Stimulated activated CD8-positive, alpha-beta memory T cell treated with anti-CD3 and anti-CD28 coated beads, Interleukin-12 subunit alpha, Interleukin-12 subunit beta, amount 100 ng/mL, for 4 hours (primary cell): ENCODE measurements around the gene TOP3B.

Experiments used
- DNase-seq: peaks from one replicate; pipeline ENCODE4 v3.0.0-alpha.2; 2020; ENCODE audit warnings: low read depth

TOP3B gene

DNA sequence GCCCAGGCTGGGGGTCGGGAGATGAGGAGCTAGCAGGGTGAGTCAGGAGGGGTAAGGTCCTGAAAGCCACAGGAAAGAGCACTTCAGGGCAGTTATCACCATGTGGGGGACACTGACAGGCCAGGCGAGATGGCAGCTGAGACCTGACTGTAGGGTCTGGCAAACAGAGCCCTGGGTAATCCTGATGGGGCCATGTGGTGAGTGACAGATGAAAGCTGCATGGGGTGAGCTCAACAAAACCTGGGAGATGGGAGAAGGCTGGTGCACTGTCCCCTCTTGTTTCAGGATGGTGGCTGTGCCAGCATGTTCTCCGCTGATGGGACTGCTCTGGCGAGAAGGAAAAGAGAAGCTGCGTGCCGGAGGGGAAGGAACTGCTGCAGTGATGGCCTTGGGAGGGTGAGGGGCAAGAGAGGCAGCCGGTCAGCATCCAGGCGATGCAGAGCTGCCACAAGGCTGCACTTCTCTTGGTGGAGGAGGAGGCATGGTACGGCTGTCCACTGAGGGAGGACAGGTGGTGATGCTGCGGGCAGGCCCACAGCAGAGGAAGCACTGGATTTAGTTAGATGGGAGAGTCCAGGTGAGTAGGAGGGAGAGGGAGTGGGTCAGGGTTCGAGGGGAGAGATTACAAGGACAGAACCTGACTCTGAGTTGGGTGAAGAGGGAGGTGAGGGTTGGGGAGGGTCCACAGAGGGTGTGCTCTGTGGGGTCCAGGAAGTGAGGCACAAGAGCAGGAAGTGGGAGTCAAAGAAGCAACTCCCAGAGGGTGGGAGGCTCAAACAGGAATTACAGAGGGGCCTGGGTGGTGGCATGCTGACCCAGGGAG is 3.8 kb downstream of the TOP3B start:
- DNase-seq, result no peak

DNA sequence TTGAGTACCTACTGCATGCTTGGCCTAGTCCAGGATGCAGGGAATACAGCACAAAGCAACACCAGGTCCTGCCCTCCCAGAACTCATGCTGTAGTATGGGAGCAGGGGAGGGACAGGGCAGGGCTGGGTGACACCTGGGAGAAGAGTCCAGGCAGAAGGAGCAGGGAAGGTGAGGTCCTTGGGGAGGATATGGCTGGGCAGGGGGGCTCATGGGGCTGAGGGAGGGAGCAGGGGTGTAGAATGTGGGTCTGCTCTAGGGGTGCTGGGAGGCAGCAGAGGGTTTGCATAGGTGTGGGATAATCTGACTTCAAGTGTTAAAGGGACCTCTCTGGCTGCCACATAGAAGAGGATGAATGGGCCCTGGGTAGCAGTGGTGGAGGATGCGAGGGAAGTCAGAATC is 4.8 kb downstream of the TOP3B start:
- DNase-seq, result no peak

DNA sequence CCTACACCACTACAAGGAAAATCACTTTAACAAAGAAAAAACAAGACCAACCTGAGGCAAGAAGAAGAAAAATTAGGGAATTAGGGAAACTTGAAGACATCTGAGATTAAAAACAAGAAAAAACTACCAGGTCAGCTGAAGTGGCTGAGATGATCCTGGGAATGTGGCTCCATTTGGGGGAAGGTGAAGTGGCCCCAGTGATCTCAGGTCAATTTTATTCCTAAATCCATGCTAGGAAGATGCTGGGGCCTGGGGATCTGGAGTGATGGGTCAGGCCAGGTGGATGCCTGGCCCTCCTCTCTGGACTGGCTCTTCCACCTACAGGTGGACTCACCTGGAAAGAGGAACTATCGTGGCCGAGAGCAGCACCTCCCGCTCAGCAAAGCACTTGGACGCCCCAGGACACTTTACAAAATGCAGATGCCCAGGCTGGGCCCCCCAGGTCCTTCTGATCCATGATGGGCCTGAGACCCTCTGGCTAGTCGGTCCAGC is 6.7 kb downstream of the TOP3B start:
- no peak for DNase-seq

DNA sequence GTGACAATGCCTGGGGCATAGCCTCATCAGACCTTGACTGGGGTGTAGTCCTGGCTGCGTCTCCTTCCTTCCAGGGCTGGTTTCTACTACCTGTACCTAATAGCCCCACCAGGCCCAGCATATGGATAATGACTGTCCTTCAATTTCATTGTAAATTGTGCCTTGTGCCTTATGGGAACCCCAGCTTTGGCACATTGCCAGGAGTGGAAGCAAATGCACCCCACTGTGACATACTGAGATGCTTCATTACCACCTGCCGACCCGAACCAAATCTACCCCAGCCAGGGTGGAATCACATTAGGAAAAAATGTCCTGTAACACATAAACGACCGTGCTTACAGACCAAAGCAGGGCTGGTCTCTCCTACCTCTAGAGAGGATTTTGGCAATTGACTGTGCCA is 7.3 kb downstream of the TOP3B start:
- DNase-seq, result no peak

DNA sequence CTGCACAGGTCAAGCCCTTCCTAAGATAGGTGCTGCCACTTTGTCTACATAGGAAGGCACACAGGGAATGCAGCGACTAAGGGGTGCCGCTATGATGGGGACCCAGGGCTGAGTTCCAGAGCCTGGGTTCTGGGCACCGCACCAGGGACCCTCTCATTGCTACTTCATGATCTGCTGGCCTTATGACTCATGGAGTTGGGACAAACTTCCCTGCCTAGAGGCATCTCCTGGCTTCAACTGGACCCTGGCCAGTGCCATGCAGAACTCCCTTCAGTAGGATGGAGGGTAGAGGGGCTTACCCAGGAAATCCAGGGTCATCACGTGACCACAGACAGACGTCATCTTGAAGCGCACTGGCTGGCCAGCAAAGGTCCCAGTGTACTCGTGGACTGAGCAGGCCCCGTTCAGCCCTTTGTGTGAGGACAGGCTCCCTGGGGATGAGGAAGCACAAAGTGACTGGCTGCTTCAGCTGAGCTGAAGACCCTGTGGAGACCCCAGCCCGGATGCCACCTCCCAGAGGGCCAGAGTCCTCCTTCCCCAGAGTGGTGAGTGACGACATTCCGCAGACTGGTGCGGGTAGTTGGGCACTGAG is 8.4 kb downstream of the TOP3B start:
- no peak for DNase-seq

DNA sequence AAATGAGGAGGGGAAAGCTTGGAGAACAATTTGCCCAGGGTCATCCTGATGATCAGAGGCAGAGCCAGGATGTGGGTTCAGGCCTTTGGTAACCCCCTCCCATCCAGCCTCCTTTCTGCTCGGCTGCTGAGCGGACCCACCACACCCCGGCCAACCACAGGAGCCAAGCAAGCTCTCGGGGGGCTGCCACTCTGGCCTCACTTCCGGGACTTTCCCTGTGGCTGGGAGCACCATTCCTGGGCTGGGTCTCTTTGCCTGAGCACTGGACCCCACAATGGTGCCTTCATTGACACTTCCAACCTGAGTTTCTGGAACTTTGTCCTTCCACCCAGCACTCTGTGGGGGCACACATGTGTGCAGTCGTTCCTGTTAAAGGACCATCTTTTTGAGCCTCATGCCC is 9.8 kb downstream of the TOP3B start:
- DNase-seq, result no peak

DNA sequence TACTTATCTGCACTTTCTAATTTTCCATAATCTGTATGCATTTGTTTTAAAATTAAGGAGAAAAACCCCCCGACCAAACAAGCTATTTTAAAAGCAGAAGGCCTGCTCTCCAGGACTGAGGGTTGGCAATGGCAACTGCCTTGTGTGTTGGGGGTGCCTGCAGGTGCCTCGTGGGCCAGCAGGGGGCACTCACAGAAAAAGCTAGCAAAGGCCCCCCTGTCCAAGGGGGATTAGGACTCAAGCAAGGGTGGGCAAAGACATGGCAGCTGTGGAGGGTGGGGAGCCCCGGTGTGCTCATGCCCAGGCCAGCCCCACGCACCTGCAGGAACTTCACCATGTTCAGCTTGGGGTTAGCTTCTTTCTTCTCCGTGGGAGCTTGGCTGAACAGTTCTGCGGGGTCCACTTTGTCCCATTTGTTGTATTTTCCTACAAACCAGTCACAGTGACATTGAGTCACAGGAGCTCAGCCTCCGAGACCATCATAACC is 10.3 kb downstream of the TOP3B start:
- no peak for DNase-seq

DNA sequence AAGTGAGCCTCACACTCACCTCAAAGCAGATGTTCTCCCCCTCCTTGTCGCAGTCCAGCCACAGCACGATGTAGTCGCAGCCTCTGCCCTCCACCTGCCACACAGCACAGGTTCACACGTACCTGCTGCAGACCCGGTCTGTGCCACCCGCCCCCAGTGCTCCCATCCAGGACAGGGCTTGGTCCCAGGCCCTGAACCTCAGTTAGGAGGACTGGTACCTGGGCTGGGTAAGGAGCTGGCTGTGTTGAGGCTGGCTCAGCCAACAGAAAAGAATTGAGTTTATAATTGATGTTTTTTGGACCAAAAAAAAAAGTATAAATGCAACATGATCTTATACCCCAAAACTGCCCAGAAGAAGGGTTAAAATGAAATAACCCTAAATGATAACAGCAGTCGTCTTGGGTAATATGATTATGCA is 10.7 kb downstream of the TOP3B start:
- DNase-seq, result no peak

DNA sequence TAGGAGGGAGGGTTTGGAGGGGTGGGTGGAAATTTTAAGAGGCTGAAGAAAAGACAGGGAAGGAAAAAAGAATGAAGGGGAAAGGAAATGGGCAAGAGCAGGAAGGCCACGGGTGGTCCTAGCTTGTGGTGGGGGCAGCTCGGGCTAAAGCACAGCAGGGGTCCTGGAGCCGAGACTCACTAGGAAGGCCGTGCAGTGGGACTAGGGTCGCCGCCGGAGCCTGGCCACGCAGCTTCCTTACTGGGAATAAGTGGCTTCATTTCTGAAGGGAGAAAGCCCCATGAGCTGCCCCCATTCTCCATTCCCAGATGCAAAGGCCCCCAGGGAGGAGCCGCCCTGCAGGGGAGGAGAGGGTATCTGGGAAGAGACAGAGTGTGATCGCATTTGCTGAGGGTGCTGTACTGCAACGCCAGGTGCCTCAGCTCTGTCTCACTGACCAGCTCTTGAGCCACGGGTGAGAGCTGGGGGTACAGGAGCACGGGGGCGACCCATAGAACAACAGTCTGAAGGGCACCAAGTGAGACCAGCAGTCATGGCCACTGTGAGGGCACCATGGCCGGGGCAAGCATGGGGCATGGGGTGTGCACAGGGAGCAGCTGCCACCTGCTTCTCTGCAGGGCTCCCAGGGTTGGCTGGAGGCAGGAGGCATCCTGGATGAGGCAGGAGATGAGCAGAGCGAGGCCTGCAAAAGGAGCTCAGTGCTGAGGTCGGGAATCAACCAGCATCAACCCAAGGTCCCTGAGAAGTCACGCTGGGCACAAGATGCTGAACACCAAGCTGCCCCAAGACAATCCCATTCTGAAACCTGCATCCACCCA is 11.6 kb downstream of the TOP3B start:
- no peak for DNase-seq

DNA sequence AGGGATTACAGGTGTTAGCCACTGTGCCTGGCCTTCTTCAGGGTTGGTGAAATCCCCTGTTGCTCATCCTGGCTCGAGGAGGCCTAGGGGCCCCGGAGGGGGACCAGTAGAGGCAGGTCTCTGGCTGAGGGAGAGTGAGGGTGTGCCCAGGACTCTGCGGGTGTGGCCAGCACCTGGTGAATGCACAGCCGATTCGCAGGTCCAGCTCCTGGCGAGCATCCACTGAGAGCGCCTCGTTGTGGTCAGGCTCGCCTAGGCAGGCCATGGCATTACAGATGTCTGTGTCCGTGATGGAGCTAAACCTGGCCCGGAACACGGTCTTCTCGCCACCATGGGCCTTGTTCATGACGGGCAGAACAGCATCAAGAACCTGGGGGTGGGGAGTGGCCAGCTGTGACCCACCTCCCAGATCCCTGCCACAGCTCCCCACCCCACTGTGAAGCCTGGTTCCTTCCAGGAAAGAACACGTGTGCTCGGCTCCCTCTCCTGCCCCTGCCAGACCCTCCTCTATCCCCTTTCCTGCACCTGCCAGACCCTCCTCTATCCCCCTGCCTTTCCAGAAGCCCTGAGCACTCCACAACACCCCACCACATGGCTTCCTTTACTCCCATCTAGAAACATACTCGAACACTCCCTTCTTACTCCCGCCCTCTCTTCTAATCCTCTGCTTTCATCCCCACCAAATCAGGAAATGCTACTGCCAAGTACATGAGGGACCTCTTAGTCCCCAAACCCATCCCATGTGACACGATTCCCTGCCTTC is 12.4 kb downstream of the TOP3B start:
- no peak for DNase-seq

DNA sequence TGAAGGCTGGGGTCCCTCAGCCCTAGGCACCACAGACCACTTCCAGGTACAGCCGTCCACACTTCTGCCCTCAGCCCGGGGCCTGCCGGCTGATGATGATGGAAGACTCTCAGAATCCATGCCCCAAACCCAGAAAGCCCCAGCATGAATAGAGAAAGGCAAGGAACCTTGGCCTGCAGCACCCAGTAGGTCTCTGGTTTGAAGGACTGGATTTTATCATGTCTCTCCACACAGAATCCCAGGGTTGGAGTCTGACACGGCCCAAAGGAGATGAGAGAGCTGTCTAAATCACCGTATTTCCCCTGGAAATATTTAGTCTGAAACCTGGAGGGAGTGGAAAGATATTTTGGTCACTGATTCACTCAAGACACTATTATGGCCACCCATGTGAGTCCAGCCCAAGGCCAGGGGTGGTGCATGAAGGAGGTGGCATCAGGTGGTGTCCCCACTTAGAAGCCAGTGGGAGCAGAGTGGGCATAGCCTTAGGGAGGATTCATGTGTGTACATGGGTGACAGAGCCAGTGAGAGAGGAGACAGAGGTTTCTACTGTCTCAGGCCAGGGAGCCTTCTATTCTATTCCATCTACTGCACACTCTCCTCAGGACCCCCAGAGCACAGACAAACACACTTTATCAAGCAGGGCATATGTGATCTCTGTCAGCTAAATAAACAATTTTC is 14.0 kb downstream of the TOP3B start:
- DNase-seq, result no peak

DNA sequence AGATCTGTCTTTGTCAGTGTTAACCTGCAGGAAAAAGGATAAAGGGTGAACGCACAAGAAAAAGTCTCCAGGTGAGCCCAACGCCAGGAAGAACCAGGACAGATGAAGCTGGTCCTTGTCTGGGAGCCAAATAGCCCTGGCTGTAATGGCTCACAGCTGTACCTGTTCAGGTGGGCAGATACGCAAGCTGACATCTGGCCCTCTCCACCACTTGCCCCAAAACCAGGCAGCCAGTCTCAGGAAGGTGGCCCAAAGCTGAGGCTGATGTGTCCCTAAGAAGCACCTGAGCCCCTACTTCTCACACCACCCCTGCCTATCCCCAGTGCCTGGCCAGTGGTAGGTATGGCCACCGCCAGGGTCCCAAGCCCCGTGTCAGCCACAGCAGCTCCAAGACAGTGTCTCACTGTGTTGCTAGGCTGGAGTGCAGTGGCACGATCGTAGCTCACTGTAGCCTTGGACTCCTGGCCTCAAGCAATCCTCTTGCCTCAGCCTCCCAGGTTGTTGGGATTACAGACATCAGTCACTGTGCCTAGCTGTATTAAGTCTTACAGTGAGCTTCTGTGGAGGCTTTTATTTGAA is 14.8 kb downstream of the TOP3B start:
- DNase-seq, result no peak

DNA sequence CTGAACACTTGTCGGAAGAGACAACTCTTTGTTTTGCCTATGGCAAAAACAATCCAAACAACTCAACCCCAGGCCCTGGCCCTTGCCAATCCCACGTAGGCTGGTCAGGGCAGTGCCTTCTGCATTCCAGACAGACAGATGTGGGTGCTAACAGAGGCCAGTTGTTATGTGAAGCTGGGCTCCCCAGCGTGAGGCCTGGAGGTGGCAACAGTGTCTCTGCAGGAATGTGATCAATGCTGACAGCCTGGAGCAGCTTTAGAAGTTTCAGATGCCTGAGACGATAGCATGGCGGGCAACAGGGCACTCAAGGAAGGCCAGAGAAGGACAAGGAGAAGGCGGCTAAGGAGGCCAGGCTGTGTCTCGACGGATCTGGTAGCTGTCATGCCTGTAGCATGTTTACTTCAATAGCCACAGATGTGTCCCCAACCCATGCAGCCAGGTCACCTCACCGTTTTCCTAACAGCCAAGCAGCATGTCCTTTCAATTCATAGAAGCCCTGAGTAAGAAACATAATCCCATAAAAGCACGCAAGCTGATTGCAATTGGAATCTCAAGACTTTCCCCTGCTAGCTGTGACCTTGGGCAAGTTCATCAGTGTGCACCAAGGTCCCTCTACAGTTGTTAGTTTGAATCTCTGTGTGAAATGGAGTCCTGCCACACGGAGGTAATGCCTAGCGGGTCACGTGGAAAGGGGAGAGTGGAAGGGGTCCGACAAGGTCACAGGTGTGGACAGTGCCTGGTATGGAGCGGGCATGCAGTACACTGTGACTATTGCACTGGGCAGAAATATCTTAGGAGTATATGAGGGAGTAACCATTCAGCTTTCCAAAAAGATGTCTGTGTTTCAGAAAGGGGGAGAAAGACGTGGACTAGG is 15.7 kb downstream of the TOP3B start:
- DNase-seq, result no peak

DNA sequence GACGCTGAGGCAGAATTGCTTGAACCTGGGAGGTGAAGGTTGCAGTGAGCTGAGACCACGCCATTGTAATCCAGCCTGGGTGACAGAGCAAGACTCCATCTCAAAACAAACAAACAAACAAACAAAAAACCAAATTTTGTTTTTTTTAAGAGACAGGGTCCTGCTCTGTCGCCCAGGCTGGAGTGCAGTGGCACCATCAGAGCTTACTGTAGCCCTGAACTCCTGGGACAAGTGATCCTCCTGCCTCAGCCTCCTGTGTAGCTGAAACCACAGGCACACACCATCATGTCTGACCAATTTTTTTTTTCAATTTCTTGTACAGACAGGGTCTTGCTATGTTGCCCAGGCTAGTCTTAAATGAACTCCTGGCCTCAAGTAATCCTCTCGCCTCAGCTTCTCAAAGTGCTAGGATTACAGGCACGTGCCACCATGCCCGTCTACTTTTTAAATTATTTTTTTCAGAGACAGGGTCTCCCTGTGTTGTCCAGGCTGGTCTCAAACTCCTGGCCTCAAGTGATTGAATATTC is 16.8 kb downstream of the TOP3B start:
- DNase-seq, result no peak

DNA sequence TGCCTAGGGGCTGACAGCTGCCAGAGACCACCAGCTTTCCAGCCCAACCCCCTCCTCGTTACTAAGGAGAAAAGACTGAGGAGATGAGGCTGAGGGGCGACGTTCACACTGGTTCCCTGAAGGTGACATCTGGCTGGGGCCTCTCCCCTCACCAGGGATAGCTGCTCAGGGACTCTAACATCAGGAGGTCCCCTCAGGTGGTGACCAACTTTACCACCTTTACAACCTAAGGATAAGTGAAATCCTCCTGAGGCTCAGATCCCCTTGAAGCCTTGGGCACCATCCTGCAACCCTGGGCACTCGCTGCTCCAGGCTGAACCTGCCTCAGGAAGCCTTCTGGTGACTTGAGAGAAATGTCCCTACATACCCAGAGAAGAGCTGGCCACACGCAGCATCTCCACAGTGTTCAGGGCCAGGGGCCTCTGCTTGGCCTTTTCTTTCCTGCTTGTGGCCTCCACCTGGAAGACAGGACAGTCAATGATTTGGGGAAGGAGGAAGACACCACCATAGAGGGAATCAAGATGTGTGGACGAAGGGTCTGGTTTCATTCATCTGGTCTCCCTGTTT is 17.6 kb downstream of the TOP3B start:
- no peak for DNase-seq

DNA sequence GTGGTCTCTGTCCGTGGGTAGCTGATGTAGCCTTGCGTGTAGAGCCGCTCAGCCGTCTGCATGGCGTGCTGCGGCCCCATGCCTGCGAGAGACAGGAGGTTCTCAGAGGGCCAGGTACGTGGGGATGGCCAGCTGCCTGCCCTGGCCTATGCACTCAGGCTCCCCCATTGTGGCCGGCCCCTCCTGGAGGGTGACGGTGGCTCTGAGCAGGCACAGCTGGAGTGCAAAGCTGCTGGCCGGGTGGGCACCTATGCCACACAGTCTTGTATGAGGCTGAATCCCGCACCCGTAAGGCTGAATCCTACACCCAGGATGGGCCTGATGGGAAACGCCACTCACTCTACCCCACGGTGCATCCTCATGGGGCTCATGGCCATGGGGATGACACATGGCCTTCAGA is 18.4 kb downstream of the TOP3B start:
- DNase-seq, result no peak

DNA sequence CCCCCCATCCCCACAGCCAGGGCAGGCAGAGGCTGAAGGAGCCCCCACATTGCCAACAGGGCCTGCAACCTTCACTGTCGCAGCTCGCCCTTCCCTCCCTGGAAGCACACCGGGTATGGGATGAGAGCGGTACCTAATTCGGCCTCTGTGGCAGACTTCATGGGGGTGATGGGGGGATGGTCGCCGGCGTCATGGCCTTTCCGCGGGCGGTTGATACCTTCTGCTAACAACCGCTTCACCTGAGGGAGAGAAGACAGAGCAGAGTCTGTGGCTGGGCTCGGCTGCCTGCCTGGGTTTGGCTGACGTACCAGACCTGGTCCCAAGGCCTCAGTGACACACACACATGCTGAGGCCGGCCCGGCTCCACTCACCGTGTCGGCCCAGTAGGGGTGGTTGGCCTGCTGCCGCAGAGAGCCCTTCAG is 18.8 kb downstream of the TOP3B start:
- no peak for DNase-seq

DNA sequence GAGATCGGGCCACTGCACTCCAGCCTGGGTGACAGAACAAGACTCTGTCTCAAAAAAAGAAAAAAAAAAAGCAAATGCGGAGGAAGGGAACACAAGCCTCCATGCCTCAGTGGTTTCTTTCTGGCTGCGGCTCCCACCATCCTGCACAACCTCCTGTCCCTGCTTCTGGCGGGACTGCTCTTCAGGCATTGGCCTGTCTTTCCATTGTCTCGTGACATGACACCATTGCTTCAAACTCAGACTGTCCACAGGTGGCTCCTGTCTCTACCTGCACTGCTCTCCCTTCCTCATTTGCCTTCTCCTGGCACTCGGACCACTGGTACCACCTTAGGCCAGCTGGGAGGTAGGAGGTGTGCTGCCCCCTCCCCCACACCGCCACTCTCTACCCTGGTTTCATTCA is 19.3 kb downstream of the TOP3B start:
- no peak for DNase-seq

DNA sequence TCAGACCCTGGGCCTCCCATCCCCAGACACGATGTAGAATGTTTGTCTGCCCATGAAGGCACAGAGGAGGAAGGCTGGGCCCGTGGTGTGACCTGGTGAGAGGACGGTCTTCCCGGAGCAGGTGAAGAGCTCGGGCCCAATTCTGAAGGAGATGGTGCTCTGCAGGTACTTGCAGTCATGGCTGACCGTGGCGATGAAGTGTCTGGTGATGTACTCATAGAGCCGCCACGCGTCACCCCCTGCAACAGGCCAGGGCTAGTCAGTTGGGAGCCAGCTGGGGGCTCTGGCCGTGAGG is 20.0 kb downstream of the TOP3B start:
- no peak for DNase-seq
